HG02938 (cell line): ENCODE data around the gene ELMO2.

Source experiments
- ATAC-seq: cut with Tn5 transposase; IDR thresholded peaks from one replicate; pipeline ENCODE4 v1.9.1; 2021; ENCODE audit warnings: mild to moderate bottlenecking, moderate library complexity; ENCODE audit not compliant: unreplicated experiment

Gene ELMO2

GRCh38 chr20:46353500-46354206 lies 52.8 kb downstream of the ELMO2 start:
- no peak for ATAC-seq

DNA sequence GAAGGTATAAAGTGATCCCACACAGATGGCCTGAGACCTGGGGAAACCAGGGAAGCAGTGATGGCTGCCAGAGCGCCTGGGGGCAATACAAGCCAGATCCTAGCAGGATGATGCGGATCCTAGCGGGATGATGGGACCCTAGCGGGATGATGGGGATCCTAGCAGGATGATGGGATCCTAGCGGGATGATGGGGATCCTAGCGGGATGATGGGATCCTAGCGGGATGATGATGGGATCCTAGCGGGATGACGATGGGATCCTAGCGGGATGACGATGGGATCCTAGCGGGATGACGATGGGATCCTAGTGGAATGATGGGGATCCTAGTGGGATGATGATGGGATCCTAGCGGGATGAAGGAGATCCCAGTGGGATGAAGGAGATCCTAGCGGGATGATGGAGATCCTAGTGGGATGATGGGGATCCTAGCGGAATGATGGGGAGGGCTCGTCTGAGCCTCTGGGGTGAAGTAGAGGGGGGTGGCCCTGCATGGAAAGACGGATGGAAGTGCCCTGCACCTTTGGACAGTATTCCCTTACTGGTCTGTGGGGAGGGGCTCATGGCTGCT lies 54.0 kb downstream of the ELMO2 start:
- ATAC-seq: no peak

DNA sequence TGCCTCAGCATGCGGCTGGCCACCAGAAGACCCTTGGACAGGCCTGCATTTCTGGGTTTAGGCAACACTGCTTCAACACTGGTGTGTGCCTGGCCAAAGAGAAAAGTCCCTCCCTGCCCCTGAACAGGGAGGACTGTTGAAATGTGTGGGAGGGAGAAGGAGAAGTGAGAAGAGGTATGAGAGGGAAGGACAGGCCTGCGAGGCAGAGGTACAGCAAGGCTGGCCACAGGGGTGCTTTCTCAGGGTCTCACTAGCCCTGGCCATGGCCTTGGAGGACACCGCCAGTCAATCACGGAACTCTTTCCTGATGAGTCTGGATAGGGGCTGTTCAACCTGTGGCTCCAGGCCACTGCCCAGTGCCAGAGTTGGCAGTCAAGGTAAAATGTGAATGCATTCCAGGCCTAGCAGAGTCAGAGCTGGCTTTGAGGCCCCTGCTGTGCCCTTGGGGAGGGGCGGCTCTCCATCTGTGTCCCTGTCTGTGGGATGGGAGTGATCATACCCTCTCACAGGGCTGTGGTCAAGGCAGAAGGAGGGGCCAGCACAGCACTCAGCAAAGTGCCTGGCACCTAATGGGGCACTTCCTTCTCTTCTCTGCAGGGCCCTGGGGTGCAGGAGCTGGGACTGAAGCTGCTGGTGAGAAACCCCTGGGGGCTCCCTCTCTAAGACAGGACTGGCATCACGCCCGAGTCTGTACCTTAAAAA lies 54.9 kb downstream of the ELMO2 start:
- no peak for ATAC-seq

DNA sequence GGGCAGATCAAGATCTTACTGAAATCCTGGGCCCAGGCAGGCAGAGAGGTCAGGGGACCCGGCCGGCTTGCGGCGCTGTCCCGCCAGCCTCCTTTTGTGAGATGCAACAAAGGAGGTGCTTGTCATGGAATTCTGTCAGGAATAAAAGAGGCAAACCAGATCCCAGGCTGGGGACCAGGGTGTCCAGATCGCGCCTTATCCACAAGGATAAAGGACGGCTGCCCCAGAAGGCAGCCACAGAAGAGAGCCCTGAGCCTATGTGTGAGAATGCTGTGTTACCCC lies 55.5 kb downstream of the ELMO2 start:
- no peak for ATAC-seq

DNA sequence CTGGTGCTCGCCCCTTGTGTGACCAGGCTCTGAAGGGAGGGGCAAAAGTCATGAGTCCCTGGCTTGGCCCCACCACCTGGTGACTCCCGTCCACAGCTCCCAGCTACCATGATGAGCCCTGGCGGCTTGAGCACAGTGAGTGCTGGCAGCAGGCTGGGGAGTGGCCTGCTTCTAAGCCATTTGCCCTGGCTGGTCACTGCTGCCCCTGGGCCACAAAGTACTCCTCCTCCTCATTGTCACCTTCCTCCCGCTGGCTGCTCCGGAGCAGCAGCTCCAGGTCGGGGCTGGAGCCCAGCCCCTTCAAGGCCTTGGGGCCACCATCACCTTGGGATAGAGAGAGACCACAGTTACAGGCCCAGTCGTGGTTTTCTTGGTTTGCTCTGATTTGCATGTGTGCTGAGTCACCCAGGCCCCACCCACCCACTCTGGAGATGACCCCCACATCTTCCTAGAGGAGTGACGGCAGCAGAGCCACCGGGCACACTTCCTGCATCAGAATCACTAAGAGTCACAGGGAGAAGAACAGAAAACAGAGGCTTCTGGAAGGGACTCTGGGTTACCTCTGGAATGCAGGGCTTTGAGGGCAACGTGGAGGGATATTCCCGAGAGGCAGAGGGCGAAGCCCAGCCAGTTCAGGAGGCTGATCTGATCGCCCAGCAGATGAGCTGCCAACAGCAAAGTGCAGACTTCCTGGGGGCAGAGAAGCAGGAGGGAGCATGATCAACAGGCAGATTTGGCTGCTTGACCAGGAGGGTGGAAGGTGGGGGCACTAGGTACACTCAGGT lies 56.0 kb downstream of the ELMO2 start:
- no peak for ATAC-seq

- no peak for ATAC-seq
Observed at GRCh38 chr20:46349742-46350056, 56.7 kb downstream of the ELMO2 start.

GRCh38 chr20:46349035-46349741 lies 57.2 kb downstream of the ELMO2 start:
- no peak for ATAC-seq

- ATAC-seq: no peak
Observed at GRCh38 chr20:46347841-46348803, 58.3 kb downstream of the ELMO2 start.

DNA sequence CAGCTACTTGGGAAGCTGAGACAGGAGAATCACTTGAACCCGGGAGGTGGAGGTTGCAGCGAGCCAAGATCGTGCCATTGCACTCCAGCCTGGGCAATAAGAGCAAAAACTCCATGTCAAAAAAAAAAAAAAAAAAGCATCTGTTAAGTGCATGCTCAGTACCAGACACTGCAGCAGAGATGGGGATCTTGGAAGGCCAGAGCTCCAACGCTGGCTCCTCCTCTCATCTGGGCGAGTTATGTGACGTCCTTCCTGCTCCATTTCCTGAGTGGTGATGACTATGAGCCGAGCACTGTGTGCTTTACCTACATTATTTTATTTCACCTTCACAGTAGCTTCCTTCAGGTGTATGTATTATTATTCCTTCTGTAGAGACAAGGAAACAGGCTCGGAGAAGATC lies 59.6 kb downstream of the ELMO2 start:
- no peak for ATAC-seq

GRCh38 chr20:46344488-46345162 lies 61.8 kb downstream of the ELMO2 start:
- ATAC-seq: no peak

GRCh38 chr20:46343975-46344357 lies 62.4 kb downstream of the ELMO2 start:
- ATAC-seq: no peak

DNA sequence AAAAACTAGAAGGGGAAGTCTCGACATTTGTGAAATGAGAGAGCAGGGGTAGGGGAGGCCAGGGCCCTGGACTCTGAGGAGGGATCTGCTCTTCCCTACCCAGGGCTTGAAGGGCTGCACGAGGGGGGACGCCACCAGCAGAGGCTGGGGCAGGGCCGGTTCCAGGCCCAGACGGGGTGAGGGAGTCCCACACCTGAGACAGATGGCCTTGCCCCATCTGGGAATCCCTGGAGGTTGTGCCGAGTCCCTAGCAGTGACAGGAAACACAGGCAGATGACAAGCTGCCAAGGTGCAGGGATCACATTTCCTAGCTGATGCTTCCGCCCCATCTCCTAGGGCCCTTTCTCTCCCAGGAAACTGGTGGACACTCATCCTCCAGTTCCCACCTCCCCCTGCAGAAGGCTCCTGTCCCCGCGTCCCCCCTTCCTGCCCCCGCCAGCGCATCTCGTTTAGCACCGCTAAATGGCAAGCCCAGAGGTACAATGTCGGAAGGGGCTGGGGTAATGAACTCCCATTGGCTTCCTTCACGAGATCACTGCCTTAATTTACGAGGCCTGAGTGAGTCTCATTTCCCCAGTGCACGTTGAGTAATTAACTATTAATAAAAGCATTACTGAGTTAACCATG lies 63.0 kb downstream of the ELMO2 start:
- no peak for ATAC-seq

DNA sequence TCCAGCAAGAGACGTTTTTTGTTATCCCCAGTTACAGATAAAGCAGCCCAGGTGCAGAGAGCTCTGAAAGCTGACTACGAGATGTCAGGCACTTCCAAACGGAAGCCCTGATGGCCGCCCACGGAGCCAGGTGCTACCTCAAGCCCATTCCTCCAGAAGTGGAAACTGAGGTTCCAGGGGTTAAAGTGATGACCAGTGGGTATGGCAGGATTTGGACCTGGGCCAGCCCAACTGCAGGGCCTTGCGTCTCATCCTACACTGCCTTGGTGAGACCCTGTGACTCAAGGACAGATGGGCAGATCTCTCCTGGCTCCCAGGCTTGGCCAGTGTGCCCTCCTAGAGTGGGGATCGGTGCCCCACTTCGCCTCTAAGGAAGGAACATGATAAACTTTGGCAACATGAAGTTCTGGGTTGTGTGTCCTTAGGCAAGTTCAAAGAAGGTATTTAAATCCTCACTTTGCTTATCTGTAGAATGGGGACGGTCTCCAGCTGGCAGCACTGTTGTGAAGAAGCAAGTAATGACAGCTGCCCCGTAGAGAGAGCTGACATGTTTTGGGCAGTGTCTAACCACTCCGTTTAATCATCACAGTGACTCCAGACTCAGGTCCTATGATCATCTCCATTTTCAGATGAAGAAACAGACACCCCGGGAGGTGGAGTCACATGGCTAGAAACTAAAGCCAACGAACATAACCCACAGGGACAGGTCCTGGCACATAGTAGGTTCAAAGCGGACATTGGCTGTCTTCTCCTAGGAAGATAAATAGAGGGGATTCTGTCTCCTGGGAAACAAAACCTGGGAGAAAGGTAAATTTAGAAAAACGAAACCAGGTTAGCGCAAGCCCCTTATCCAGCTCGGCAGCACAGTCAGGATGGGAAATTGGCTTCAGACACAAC lies 63.7 kb downstream of the ELMO2 start:
- no peak for ATAC-seq

DNA sequence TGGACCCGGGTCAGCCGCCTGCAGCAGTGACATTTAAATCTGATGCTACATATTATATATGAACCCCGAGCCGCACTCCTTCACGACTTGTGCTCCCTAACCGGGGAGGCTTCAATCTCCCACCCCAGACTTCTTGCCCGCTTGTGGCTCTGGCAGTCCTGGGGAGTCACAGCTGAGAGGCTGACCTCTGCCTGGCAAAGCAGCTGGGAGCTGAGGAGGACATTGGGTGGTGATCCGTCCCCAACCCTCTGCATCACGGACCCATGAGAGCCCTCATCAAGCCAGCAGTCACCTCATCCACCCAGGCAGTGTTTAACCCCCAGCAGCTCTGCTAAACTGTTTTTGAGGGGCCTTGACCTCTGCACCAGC lies 64.4 kb downstream of the ELMO2 start:
- no peak for ATAC-seq

- ATAC-seq: no peak
Observed at GRCh38 chr20:46341074-46342009, 65.1 kb downstream of the ELMO2 start.

DNA sequence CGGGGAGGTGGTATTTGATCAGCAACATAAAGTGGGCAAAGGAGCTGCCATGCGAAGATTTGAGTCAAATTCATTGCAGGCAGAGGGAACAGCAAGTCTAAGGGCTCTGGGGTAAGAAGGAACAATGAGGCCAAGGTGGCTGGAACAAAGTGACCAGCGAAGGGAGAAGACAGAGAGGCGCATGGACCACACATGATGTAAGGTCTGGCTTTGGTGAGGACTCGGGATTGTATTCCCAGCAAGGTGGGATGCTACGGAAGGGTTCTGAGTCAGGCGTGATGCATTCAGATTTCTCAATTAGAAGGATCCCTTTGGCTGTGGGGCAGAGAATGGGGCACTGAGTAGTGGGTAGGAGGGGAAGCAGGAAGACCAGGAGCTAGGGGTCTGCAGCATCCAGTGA lies 67.4 kb downstream of the ELMO2 start:
- no peak for ATAC-seq

DNA sequence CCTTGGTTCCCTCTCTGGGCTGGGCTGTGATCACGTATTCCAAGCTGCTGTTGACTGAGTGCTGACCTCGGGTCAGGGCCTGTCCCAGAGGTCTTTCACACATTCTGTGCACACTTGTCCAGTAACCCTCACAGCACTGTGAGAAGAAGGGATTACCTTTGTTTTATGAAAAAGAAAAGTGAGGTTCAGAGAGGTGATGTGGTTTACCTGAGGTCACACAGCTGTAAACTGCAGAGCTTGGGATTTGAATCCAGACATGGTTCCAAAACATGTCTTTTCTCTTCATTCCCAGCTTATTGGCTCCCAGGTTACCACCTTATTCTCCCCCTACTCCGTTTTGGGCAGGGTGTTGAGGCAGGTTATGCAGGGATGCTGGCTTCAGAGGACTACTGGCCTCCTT lies 69.7 kb downstream of the ELMO2 start:
- ATAC-seq: no peak
